Stimulated activated CD4-positive, alpha-beta T cell treated with anti-CD3 and anti-CD28 coated beads, Interleukin-1b, Interleukin-23, amount 100 ng/mL, for 48 hours (primary cell): Measurements from ENCODE around the gene ZBTB8A.
A peak's percentile ranks its signal among the peaks of the same experiment; 100 is the strongest.
"Not testable (repeated sequence)": the region's sequence is repeated elsewhere in the genome, so short reads cannot be mapped to it uniquely, and the experiment has no call there.

Experiments
- DNase-seq: peaks from one replicate; pipeline ENCODE4 v3.0.0-alpha.2; 2020

ZBTB8A gene

DNA sequence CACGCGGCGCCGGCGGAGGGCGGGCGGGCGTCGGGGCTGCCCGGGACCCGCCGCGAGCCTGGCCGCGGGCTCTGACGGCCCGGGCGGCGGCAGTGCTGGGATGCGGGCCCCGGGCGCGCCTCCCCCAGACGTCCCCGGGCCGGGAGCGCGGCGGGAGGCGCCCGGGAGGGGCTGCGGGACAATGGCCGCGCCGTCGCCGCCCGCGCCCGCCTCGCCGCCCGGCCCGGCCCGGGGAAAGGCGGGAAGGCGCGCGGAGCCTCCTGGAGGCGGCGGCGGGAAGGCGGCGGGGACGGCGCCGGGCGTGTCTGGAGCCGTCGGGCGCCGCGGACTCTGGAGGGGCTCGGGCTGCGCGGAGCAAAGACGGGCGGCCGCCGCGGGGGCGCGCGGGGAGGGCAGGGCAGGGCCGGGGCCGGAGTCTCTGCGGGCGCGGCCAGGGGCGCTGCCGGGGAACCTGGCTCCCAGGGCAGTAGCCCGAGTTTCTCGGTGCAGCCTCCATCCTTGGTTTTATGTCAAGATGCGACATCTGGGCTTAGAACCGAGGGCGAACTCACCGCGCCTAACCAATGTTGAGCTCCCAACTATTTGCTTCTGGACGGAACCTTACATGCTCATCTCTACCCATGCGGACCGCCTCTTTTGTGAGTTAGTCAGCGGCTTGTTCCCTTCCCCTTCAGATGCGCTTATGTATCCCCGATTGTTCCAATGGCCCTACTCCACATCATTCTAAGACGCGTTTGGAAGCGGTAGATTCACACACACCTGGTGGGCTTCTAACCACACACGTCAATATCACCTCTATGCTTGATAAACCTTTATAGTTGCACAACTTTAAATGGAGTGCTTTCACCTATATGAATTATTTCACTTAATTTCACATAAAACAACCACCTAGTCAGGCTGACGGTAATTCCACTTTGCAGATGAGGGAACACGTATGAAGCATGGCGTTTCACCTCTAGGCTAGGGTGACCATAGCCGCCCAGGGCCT lies 651 bp downstream of the ZBTB8A start:
- DNase-seq, result no peak

DNA sequence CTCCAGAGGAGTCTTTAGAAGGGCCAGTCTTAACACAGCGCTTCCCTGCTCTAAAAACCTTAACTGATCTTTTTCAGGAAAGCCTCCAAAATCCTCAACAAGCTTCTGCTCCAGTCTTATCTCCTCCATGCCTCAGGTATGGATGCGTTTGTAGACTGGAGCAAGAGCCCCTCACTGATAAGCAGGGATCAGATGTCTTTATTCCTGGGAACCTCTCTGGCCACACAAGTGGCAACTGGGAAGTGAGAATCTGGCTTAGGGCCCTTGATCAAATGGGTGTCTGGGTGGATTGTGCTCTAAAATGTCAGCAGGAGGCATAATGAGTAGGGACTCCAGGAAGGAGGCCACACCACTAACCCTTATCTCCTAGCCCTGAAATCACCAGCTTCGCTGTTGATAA lies 1.4 kb downstream of the ZBTB8A start:
- DNase-seq, result no peak

DNA sequence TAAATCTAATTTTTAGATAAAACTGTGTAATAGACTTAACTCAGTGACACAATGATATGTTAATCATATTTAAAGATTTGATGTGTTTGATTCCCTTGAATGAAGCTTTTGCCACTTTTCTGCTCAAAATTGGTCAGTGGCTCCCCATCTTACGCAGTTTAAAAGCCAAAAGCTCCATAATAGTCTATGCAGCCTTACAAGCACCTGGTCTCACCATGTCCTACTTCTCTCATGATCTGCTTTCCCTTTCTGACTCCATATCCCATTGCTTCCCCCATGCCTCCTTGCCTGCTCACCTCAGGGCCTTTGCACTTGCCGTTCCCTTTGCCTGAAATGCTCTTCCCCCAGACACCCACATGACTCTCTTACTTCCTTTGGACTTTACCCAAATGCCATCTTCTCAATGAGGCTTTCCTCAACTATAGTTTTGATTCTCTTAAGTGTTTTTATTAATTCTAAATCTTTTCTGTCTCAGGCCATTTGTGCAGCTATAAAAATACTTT lies 1.9 kb downstream of the ZBTB8A start:
- no peak for DNase-seq

DNA sequence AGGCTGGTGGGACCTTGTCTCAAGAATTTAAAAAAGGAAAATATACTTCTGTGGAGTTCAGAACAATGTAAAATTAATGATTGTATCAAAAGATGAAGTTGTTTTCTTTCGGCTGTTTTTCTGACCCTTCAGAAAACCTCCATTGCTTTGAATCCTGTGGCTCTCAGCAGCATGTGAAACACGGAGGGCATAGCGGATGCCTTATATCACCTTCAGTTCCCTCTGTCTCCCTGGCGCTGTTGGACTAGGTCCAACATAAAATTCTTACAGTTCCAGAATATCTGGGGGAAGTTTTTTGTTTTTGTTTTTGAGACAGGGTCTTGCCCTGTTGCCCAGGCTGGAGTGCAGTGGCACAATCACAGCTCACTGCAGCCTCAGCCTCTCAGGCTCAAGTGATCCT lies 7.4 kb downstream of the ZBTB8A start:
- DNase-seq, result no peak

DNA sequence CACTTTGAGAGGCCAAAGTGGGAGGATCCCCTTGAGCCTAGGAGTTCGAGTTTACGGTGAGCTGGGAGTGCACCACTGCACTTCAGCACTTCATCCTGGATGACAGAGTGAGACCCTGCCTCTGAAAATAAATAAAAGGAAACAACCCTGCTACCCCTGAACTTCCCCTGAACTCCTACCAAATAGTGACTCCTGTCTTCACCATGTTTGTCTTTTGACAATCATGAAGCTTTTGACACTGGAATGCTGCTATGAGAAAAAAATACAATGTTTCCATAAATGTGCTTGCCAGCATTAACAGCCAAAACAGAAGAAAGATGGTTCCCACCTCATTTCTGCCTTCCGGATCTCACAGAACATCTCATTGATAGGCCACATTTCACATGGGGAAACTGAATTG lies 10.4 kb downstream of the ZBTB8A start:
- DNase-seq, result no peak

DNA sequence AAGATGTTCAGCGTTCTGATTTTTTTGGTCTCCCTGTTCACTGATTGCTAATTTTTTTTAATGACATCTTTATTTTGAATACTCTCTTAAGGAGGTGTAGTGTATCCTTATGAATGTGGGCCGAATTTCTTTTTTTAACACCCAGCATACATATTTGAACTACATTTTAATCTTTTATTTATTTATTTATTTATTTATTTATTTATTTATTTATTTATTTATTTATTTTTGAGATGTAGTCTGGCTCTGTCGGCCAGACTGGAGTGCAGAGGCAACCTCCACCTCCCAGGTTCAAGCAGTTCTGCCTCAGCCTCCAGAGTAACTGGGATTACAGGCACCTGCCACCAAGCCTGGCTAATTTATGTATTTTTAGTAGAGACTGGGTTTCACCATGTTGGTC lies 15.1 kb downstream of the ZBTB8A start:
- DNase-seq, result no peak

DNA sequence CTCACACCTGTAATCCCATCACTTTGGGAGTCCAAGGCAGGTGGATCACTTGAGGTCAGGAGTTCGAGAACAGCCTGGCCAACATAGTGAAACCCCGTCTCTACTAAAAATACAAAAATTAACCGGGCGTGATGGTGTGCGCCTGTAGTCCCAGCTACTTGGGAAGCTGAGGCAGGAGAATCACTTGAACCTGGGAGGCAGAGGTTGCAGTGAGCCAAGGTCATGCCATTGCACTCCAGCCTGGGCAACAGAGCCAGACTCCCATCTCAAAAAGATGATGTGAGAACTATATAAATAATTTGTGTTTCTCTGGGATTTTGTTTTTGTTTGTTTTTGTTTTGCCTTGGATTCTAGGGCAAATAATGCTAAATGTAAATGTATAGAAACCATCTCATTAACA lies 17.8 kb downstream of the ZBTB8A start:
- not testable (repeated sequence) for DNase-seq

DNA sequence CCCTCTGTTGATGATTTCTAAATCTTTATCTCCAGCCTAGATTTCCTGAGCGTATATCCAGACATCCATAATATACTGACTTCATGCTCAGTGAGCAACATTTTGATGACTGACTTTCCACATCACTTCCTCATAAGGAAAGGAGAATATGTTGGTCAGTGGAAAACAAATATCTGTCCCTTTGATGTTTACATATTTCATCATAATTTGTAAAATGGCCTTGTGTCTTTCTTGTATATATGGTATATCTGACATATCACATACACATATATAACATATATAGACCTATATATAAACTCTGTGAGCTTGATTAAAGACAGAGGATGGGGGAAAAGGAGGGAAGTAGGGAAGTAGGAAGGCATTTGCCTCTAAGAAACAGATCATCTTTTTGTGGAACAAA lies 18.6 kb downstream of the ZBTB8A start:
- no peak for DNase-seq

DNA sequence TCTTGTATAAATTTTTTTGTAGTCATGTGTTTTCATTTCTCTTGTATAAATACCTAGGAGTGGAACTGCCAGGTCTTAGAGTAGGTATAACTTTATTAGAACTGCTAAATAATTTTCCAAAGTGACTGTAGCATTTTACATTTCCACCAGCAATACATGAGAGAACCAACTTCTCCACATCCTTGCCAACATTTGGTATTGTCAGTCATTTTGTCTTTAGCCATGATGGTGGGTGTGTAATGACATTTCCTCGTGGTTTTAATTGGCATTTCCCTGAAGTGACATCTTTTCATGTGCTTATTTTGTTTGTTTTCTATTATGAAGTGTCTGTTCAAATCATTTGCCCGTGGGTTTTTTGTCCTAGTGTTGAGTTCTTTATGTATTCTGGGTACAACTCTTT lies 29.7 kb downstream of the ZBTB8A start:
- DNase-seq, result no peak

DNA sequence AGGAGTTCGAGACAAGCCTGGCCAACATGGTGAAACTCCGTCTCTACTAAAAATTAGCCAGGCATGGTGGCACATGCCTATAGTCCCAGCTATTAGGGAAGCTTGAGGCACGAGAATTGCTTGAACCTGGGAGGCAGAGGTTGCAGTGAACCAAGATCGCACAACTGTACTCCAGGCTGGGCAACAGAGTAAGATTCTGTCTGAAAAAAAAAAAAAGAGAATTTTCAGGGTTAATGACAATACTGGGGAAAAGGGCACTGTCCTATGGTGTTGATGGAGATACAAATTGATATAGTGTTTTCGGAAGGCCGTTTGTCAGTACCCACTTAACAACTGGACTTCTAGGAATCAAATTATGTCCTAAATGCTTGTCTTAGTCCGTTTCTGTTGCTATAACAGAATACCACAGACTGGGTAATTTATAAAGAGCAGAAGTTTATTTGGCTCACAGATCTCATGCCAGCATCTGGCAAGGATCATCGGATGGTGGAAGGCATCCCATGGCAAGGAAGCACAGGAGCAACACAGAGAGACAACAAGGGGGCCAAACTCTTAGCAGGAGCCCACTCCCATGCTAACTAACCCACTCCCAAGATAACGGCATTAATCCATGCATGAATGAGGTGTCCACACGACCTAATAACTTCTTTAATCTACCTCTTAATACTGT lies 41.3 kb downstream of the ZBTB8A start:
- DNase-seq, result no peak

DNA sequence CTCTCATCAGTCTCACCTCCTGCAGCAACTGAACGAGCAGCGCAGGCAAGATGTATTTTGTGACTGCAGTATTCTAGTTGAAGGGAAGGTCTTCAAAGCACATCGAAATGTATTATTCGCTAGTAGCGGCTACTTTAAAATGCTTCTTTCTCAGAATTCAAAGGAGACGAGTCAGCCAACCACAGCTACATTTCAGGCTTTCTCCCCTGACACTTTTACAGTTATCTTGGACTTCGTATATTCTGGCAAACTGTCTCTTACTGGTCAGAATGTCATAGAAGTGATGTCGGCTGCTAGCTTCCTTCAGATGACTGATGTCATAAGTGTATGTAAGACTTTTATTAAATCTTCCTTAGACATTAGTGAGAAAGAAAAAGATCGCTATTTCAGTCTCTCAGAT lies 53.7 kb downstream of the ZBTB8A start:
- DNase-seq, result no peak

DNA sequence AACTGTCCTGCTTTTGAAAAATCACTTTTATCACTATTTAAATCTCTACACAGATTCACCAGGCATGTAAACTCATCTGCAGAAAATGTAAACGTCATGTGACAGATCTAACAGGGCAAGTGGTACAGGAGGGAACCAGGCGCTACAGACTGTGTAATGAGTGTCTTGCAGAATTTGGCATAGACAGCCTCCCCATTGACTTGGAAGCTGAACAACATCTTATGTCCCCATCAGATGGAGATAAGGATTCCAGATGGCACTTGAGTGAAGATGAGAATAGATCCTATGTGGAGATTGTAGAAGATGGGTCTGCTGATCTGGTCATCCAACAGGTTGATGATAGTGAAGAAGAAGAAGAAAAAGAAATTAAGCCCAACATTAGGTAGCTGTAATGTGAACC lies 60.8 kb downstream of the ZBTB8A start:
- no peak for DNase-seq

DNA sequence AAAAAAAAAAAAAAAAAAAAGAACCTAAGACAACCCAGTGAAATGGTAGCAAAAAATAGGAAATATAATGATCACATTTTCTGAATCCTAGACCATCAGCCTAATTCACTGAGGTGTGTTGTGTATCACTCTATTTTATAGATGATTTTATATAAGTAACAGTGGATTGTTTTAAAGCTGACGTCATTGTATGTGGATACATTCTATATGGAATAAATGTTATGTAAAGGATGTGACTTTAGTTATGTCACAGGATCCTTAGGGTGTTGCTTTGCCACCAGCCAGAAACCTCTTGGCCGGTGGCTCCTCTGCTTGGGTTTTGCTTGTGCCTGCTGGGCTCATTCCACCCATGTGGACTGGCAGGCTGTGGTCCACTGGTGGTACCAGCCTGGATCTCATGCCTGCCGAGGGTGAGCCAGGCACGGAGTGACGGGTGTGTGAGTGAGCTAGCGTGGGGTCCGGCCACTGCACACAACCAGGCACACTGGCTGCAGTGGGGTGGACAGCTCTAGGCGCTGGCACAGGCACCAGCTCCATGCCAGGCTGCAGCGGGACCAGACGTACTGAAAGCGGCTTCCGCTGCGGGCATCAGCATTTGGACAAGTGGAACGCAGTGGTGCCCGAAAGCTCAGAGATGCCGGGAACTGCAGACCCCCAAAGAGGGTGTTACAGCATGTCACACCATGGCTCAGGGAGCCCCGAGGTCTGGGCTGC lies 66.6 kb downstream of the ZBTB8A start:
- no peak for DNase-seq

DNA sequence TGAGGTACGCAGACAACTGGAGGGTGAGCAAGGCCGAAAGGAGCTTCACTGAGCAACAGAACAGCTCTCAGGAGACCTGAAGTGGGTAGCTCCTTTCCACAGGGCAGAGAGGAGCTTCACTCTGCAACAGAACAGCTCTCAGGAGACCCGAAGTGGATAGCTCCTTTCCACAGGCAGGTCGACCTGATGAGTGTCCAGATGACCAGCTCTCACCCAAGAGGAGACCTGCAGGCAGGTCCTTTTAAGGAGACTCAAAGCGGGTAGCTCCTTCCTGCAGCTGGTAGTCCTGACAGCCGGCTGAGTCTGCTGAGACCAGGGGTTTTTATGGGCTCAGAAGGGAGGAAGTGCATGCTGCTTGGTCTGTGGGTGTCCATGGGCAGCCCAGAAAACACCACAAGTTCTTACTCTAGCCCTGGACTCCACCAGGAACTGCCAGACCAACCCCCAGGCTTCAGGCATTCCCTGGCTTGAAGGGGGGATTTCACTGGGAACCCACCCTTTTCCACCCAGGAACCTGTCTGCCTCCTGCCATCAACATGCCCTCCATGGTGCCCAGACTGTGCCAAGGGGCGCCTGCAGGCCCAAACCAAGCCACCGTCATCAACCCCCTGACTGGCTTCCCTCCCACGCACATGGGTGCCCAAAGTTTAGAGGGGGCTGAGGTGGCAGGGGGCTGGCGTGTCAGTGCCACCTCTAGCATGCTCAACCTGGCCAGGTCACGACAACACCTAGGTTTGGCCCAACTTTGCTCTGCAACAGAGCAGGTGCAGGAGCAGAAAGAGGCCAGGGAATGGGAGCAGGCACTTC lies 67.5 kb downstream of the ZBTB8A start:
- DNase-seq, result no peak

DNA sequence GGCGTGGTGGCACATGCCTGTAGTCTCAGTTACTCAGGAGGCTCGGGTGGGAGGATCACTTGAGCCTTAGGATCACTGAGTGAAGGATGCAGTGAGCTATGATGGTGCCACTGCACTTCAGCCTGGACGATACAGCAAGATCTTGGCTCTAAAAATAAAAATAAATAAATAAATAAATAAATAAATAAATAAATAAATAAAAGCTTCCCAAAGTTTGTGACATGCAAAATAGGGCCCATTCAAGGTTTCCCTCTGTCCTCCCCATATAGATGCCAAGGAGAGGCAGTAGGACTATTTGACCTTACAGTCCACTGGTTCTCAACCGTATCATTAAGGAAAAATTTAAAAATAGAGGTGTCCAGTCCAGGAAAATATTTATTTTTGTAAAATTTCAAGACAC lies 70.0 kb downstream of the ZBTB8A start:
- DNase-seq, result no peak

DNA sequence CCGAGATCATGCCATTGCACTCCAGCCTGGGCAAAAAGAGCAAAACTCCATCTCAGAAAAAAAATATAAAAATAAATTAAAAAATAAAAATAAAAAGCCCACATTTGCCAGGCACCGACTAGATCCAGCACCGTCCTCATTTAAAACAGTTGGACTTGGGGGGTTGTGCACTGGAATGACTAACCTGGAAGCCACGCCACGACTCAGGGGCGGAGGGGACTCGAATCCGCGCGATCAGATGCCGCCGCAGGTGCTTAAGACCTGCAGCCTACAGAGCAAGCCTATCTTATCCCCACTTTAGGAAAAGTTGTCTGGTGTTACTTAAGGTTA lies 72.6 kb downstream of the ZBTB8A start:
- DNase-seq, result no peak

DNA sequence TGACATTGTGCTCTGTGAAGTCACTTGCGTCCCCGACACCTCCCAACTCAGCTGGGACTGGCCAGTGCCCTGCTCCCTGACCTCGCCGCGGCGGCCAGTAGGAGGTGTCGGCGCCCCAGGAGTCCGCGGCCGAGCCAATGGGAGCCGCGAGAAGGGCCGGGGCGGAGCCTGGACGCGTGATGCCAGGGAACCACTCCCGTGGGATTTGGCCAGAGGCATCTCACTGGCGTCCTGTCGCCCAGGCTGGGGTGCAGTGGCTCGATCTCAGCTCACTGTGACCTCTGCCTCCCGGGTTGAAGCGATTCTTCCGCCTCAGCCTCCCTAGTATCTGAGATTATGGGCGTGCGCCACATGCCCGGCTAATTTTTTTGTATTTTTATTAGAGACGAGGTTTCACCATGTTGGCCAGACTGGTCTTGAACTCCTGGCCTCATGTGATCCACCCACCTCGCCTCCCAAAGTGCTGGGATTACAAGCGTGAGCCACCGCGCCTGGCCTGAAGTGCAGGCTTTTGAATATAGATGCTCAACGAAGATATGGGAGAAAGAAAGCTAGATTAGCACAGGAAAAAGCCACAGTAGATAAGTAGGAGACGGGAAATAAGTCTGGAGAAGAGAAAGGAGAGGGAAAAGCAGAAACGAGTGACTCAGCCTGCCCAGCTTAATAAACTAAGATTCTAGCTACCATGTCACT lies 73.1 kb downstream of the ZBTB8A start:
- peak; percentile 56 for DNase-seq

DNA sequence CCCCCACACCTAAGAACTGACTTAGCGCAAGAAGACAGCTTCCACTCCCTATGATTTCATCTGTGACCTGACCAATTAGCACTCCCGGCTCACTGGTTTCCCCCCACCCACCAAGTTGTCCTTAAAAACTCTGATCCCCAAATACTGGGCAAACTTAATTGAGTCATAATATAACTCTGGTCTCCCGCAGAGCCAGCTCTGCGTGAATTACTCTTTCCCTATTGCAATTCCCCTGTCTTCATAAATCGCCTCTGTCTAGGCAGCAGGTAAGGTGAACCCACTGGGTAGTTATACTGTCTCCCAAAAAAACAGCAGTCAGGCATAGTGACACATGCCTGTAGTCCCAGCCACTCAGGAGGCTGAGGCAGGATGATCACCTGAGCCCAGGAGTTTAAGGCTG lies 74.2 kb downstream of the ZBTB8A start:
- no peak for DNase-seq

DNA sequence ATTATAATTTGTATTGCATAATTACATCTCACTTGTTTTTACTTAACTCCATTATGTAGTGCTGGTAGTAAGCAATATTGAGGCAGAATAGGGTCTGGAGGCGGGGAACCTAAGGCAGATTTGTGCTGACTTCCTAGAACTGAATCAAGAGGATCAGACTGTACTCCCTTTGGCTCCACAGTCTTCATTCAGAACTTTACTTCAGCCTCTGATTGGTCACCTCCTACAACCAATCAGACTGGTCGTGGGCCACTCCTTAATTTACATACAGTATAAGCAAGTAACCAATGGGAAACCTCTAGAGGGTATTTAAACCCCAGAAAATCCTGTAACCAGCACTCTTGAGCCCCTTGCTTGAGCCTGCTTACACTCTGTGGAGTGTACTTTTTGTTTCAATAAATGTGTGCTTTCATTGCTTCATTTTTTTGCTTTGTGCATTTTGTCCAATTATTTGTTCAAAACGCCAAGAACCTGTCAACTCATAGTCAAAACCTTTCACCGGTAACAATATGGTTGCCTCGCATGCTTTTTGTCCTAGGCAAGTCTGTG lies 79.5 kb downstream of the ZBTB8A start:
- no peak for DNase-seq

DNA sequence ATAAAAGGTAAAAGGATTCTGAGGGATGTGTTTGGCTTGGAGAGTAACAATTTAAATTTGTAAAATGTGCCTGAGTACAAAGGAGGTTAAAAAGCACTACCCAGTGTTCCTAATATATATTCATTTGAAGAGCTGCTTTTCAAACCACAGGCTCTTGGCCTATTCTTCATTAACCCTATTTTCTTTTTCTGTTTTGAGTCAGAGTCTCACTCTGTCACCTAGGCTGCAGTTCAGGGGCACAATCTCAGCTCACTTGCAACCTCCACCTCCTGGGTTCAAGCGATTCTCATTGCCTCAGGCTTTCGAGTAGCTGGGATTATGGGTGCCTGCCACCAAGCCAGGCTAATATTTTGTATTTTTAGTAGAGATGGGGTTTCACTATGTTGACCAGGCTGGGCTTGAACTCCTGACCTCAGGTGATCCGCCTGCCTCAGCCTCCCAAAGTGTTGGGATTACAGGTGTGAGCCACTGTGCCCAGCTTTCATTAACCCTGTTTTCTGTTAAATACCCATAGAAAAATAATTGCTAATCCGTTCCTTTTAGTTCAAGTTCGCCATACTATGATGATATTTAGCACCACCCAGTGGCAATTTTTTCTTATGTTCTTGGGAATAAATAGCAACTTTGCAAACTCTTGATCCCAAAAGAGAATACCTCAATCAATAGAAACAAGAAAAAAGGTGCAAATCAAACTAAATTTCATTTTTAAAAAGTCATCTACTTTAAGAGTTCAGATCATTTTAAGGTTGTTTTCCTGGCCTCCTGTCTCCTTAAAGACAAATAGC lies 80.7 kb downstream of the ZBTB8A start:
- no peak for DNase-seq

DNA sequence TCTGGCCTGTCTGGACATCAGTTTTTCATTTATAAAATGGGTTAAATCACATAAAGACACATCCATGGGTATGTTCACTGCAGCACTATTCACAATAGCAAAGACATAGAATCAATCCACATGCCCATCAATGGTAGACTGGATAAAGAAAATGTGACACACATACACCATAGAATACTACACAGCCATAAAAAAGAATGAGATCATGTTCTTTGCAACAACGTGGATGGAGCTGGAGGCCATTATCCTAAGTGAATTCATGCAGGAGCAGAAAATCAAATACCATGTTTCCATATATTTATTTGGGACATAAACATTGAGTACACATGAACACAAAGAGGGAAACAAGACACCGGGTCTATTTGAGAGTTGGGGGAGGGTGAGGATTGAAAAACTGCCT lies 83.0 kb downstream of the ZBTB8A start:
- no peak for DNase-seq
